Measurements from ENCODE around the gene PVRIG.
"Not testable (repeated sequence)": the region's sequence is repeated elsewhere in the genome, so short reads cannot be mapped to it uniquely, and the experiment has no call there.

Gene PVRIG

GRCh38 chr7:100219801-100220585 is at the start of gene PVRIG:
Gene PVRIG, plus strand, starts transcription at chr7:100219949. Its CDS starts 22 bp downstream, at chr7:100219971.
- DNase-seq (ENCODE audit: low spot score): peak; percentile 46

DNA sequence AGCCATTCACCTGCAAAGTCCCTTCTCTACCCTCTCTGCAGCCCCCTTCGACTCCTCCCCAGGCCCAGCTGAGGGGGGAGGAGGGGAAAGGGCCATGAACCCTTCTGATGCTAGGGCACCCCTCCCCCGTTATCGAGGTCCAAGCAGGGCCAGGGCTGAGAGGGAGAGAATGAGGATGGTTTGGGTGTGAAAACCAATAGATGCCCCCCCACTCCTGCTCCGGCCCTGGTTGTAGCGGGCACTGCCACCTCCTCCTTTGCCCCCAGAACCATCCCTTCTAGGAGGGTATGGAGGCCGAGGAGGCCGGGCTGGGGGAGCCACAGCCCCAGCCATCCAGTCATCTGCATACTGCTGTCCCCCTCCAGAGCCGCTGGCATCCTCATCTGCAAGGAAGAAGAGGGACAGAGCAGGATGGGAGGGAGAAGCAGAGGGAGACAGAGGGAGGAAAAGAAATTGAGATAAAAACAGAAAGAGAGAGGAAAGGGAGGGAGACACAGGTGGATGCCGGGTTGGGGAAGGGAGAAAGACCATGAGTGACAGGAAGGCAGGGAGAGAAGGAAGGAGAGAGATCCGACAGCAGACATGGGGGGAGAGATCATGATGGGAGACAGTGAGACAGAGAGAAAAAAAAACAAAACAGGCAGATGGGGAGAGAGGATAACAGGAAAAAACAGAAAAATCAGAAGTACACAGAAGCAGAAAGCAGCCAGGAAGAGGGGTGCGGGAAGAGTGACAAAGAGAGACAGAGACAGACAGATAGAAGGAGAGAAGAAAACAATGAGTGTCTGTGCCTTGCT is 49.5 kb upstream of the PVRIG start:
- no peak for DNase-seq (ENCODE audit: low spot score)

- DNase-seq (ENCODE audit: low spot score): no peak
Measured at GRCh38 chr7:100171087-100171681, 48.6 kb upstream of the PVRIG start.

- no peak for DNase-seq (ENCODE audit: low spot score)
Measured at GRCh38 chr7:100171840-100172239, 47.9 kb upstream of the PVRIG start.

- no peak for DNase-seq (ENCODE audit: low spot score)
Measured at GRCh38 chr7:100173806-100174495, 45.8 kb upstream of the PVRIG start.

GRCh38 chr7:100174582-100174981 is 45.2 kb upstream of the PVRIG start:
- no peak for DNase-seq (ENCODE audit: low spot score)

DNA sequence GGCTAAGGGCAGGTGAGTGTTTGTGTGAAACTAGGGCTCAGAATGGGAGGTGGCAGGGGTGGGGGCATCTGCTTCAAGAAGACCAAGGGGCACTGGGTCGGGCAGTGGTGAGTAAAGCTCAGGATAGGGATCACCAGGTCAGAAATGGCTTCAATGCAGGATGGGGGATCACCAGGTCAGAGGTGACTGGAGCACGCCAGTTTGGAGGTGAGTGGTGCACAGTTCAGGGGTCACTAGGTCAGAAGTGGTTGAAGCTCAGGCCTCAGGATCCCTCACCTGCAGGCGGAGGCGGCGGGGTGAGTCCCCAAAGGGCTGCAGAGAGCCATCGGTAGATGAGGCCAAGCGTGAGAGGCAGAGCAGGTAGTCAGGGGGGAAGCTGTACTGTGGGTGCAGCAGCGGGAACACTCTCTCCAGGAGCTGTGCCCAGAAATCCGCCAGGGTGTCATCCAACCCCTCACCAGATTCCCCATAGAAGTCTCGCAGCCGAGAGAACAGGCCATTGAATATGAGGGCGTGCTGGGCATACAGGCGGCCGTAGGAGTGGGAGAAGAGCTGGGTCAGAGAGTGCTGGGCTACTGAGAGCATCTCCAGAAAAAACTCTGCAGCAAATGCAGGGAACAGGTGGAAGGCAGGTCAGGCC is 44.3 kb upstream of the PVRIG start:
- DNase-seq (ENCODE audit: low spot score): no peak

- no peak for DNase-seq (ENCODE audit: low spot score)
Measured at GRCh38 chr7:100176096-100177044, 43.4 kb upstream of the PVRIG start.

- peak; percentile 100 for DNase-seq (ENCODE audit: low spot score)
Measured at GRCh38 chr7:100177045-100178001, 42.4 kb upstream of the PVRIG start, which contains the start of the genes GPC2 and STAG3. Gene GPC2, minus strand, starts transcription at chr7:100177381. Its CDS starts 182 bp downstream, at chr7:100177199. Gene STAG3, plus strand, starts transcription at chr7:100177918. Its CDS starts 2,639 bp downstream, at chr7:100180557.

GRCh38 chr7:100180084-100180483 is 39.7 kb upstream of the PVRIG start:
- not testable (repeated sequence) for DNase-seq (ENCODE audit: low spot score)

DNA sequence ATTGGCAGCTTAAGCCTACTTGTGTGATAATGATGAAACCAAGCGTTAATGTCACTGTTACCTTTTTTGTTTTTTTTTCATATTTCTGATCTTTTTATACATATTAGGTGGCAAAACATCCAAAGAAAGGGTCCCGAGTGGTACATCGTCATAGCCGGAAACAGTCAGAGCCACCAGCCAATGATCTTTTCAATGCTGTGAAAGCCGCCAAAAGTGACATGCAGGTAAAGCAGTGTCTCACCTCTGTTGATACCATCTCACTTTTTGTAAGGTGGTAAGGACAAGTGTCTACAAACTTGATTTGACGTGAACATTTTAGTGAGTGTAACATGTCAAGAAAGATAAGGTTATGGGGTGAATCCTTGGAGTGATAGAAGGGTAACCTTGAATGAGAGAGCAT is 37.1 kb upstream of the PVRIG start:
- DNase-seq (ENCODE audit: low spot score): not testable (repeated sequence)

- DNase-seq (ENCODE audit: low spot score): not testable (repeated sequence)
Measured at GRCh38 chr7:100183090-100183489, 36.7 kb upstream of the PVRIG start.

GRCh38 chr7:100185726-100186125 is 34.0 kb upstream of the PVRIG start:
- no peak for DNase-seq (ENCODE audit: low spot score)

- peak; percentile 50 for DNase-seq (ENCODE audit: low spot score)
Measured at GRCh38 chr7:100189061-100189460, 30.7 kb upstream of the PVRIG start.

- DNase-seq (ENCODE audit: low spot score): peak; percentile 91
Measured at GRCh38 chr7:100190048-100190711, 29.6 kb upstream of the PVRIG start.

DNA sequence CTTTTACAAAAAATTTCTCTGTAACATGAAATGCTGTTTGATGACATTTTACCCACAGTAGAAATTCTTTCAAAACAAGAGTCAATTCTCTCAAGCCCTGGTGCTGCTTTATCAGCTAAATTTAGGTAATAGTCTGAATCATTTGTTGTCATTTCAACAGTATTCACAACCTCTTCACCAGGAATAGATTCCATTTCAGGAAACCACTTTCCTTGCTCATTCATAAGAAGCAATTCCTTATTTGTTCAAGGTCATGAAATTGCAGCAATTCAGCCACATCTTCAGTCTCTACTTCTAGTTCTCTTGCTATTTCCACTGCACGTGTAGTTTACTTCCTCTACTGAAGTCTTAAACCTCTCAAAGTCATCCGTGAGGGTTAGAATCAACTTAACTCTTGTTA is 28.0 kb upstream of the PVRIG start:
- peak; percentile 74 for DNase-seq (ENCODE audit: low spot score)

DNA sequence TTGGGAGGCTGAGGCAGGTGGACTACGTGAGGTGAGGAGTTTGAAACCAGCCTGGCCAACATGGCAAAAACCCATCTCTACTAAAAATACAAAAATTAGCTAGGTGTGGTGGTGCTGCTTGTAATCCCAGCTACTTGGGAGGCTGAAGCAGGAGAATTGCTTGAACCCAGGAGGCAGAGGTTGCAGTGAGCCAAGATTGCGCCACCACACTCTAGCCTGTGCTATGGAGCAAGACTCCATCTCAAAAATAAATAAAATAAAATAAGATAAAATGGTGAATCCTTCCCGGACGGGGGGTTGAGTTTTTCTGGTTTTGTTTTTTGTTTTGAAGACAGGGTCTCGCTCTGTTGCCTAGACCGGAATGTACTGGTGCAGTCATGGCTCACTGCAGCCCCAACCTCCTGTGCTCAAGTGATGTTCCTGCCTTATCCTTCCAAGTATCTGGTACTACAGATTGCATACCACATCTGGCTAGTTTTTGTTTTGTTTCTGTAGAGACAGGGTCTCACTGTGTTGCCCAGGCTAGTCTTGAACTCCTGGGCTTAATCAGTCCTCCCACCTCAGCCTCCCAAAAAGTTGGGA is 27.4 kb upstream of the PVRIG start:
- peak; percentile 89 for DNase-seq (ENCODE audit: low spot score)

GRCh38 chr7:100192969-100193368 is 26.8 kb upstream of the PVRIG start:
- DNase-seq (ENCODE audit: low spot score): peak; percentile 68
